ENCODE data around the gene GAREM1.
"Not testable (repeated sequence)": the region's sequence is repeated elsewhere in the genome, so short reads cannot be mapped to it uniquely, and the experiment has no call there.

GAREM1 gene

GRCh38 chr18:32483002-32483401 is 12.3 kb upstream of the GAREM1 start:
- TF ChIP-seq, protein P1, sequence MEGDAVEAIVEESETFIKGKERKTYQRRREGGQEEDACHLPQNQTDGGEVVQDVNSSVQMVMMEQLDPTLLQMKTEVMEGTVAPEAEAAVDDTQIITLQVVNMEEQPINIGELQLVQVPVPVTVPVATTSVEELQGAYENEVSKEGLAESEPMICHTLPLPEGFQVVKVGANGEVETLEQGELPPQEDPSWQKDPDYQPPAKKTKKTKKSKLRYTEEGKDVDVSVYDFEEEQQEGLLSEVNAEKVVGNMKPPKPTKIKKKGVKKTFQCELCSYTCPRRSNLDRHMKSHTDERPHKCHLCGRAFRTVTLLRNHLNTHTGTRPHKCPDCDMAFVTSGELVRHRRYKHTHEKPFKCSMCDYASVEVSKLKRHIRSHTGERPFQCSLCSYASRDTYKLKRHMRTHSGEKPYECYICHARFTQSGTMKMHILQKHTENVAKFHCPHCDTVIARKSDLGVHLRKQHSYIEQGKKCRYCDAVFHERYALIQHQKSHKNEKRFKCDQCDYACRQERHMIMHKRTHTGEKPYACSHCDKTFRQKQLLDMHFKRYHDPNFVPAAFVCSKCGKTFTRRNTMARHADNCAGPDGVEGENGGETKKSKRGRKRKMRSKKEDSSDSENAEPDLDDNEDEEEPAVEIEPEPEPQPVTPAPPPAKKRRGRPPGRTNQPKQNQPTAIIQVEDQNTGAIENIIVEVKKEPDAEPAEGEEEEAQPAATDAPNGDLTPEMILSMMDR (IDR thresholded peaks at IDR 0.05; ENCODE audit: insufficient read depth, low read length, missing control alignments) = no peak
- DNase-seq (ENCODE audit: low read depth, low spot score) = no peak
- no peak overlapping the region for H3K4me3 ChIP-seq (ENCODE audit: low read depth, low read length)
- CTCF ChIA-PET = no interaction called here
- POLR2A ChIA-PET = no interaction called here

- ChIA-PET CTCF (interaction anchor here (1.0 to 1.6 kb wide), 2 partner anchors 12 to 210 kb away, joined by 3 to 8 read pairs; partner anchors contain the start of gene GAREM1), POLR2A (no interaction called here)
- no peak for DNase-seq (ENCODE audit: low read depth, low spot score)
- TF ChIP-seq, protein P1 (IDR thresholded peaks at IDR 0.05; ENCODE audit: insufficient read depth, low read length, missing control alignments) = no peak
- H3K4me3 ChIP-seq (ENCODE audit: low read depth, low read length) = no peak overlapping the region
Observed at GRCh38 chr18:32482117-32482516, 11.4 kb upstream of the GAREM1 start.

DNA sequence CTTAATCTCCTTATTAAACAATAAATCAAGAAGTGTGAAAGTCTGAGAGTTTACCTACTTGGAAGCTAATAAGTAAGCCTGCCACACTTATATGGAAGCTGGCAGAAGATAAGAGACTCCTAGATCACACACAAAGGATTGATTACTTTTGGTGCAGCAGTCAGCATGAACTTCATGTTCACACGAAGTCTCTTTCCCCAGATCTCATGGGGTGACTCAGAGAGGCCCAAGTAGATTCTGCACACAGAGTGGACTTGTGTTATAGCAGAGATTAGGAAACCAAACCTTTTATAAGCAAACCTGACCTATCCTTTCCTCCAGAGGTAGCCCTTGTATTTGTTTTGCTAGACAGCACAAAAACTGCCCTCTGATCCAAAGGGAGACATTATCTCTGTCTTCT is 9.9 kb upstream of the GAREM1 start:
- DNase-seq (ENCODE audit: low read depth, low spot score) = no peak
- ChIA-PET CTCF (interaction anchor here (1.6 kb wide), 1 partner anchor 10 kb away, joined by 8 read pairs; the partner anchor contains the start of gene GAREM1), POLR2A (no interaction called here)
- H3K4me3 ChIP-seq (ENCODE audit: low read depth, low read length) = no peak overlapping the region
- TF ChIP-seq, protein P1 (IDR thresholded peaks at IDR 0.05; ENCODE audit: insufficient read depth, low read length, missing control alignments) = no peak

GRCh38 chr18:32478807-32479206 is 8.1 kb upstream of the GAREM1 start:
- no peak for DNase-seq (ENCODE audit: low read depth, low spot score)
- TF ChIP-seq, protein P1 (IDR thresholded peaks at IDR 0.05; ENCODE audit: insufficient read depth, low read length, missing control alignments) = no peak
- H3K4me3 ChIP-seq (ENCODE audit: low read depth, low read length) = no peak overlapping the region
- ChIA-PET CTCF (interaction anchor here (0.5 to 1.0 kb wide), 3 partner anchors 189 to 237 kb away, joined by 3 to 4 read pairs (median 4); no protein-coding TSS in a partner anchor), POLR2A (interaction anchor here (0.6 kb wide), 1 partner anchor 208 kb away, joined by 3 read pairs; no protein-coding TSS in a partner anchor)

GRCh38 chr18:32478317-32478716 is 7.6 kb upstream of the GAREM1 start:
- POLR2A ChIA-PET = no interaction called here
- H3K4me3 ChIP-seq (ENCODE audit: low read depth, low read length) = no peak overlapping the region
- no peak for DNase-seq (ENCODE audit: low read depth, low spot score)
- TF ChIP-seq, protein P1 (IDR thresholded peaks at IDR 0.05; ENCODE audit: insufficient read depth, low read length, missing control alignments) = no peak
- CTCF ChIA-PET = interaction anchor here (0.5 to 1.7 kb wide), 4 partner anchors 189 to 237 kb away, joined by 3 to 4 read pairs (median 4); no protein-coding TSS in a partner anchor

DNA sequence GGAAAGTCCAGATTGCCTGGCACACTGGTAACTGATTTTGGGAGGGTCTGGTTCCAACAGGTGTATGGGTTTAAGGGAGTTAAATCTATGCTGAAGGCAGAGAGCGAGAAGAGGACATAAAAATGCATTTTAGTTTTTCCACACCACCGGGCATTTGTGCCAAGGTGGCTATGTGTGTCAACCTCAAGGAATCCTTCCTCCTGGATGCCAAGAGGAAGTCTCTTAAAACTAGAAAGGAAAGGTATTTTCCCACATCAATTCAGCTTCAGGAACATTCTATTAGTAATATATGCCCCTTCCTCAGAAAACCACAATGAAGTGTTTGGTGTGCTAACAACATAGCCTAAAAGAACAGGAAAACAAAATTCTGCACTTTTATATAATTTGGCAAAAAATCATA is 5.4 kb upstream of the GAREM1 start:
- DNase-seq (ENCODE audit: low read depth, low spot score) = no peak
- POLR2A ChIA-PET = no interaction called here
- TF ChIP-seq, protein P1 (IDR thresholded peaks at IDR 0.05; ENCODE audit: insufficient read depth, low read length, missing control alignments) = no peak
- no peak overlapping the region for H3K4me3 ChIP-seq (ENCODE audit: low read depth, low read length)
- CTCF ChIA-PET = interaction anchor here (1.2 to 9.3 kb wide), 2 partner anchors 167 to 189 kb away, joined by 4 to 186 read pairs; no protein-coding TSS in a partner anchor

GRCh38 chr18:32475069-32475468 is 4.4 kb upstream of the GAREM1 start:
- H3K4me3 ChIP-seq (ENCODE audit: low read depth, low read length); DNase-seq (ENCODE audit: low read depth, low spot score); POLR2A ChIA-PET: not testable (repeated sequence)
- CTCF ChIA-PET = interaction anchor here (1.2 to 9.3 kb wide), 3 partner anchors 165 to 205 kb away, joined by 4 to 186 read pairs (median 168); no protein-coding TSS in a partner anchor

Measured in AG04449 (cell line).